Neural cell (in vitro differentiated cells): ENCODE measurements around the gene MYADML2. TPM values are rescaled to one million over a fixed set of nuclear protein-coding genes. Genes with fewer than 3 reads are reported as not detected.

Source experiments
- H2AFZ ChIP-seq: fragments of 200-600, 300-800 bp; sonication (generic), shearing (Covaris generic); 2 replicates; pipeline ENCODE4 v1.6.0; 2014; ENCODE audit warnings: low read depth, mild to moderate bottlenecking, antibody characterized with exemption, low read length, moderate library complexity
- H3F3A ChIP-seq: fragments of 200-600 bp; shearing (Covaris generic); 2 replicates; pipeline ENCODE4 v1.6.1; 2016; ENCODE audit warnings: mild to moderate bottlenecking, moderate library complexity, mixed read lengths, antibody characterized with exemption, low read length; ENCODE audit not compliant: insufficient read depth, poor library complexity, severe bottlenecking
- H3K27ac ChIP-seq: fragments of 200-600, 300-800 bp; sonication (generic), shearing (Covaris generic); 2 replicates; pipeline ENCODE4 v1.5.1; 2014; ENCODE audit warnings: mild to moderate bottlenecking, low read length, moderate library complexity
- H3K27me3 ChIP-seq: fragments of 300-800, 200-600 bp; sonication (generic), shearing (Covaris generic); 2 replicates; pipeline ENCODE4 v1.6.0; 2014; ENCODE audit warnings: mild to moderate bottlenecking, low read depth, low read length, moderate library complexity; ENCODE audit not compliant: insufficient read depth
- H3K36me3 ChIP-seq: fragments of 300-800, 200-600 bp; sonication (generic), shearing (Covaris generic); 2 replicates; pipeline ENCODE4 v1.5.1; 2014; ENCODE audit warnings: mild to moderate bottlenecking, antibody characterized with exemption, low read length, moderate library complexity; ENCODE audit not compliant: insufficient read depth
- H3K4me2 ChIP-seq: fragments of 300-800, 200-600 bp; sonication (generic), shearing (Covaris generic); 2 replicates; pipeline ENCODE4 v1.6.0; 2014; ENCODE audit warnings: mild to moderate bottlenecking, low read length
- H3K4me3 ChIP-seq: fragments of 300-800, 200-600 bp; sonication (generic), shearing (Covaris generic); 2 replicates; pipeline ENCODE4 v1.5.1; 2014; ENCODE audit warnings: mild to moderate bottlenecking, low read length, moderate library complexity
- H3K79me2 ChIP-seq: fragments of 200-600 bp; shearing (Covaris generic); replicated peaks from 2 replicates; pipeline ENCODE4 v1.6.0; 2014; ENCODE audit warnings: mild to moderate bottlenecking, low read length, moderate library complexity; ENCODE audit not compliant: insufficient read depth
- H3K9ac ChIP-seq: fragments of 300-800, 200-600 bp; sonication (generic), shearing (Covaris generic); 2 replicates; pipeline ENCODE4 v1.6.1; 2016; ENCODE audit warnings: mild to moderate bottlenecking, low read length, mixed read lengths
- H3K9me2 ChIP-seq: fragments of 200-600 bp; shearing (Covaris generic); 2 replicates; pipeline ENCODE4 v1.6.1; 2016; ENCODE audit warnings: mild to moderate bottlenecking, low read length, mixed read lengths; ENCODE audit not compliant: insufficient read depth
- H3K9me3 ChIP-seq: fragments of 200-600, 300-800 bp; sonication (generic), shearing (Covaris generic); 2 replicates; pipeline ENCODE4 v1.6.1; 2016; ENCODE audit warnings: mild to moderate bottlenecking, mixed run types, low read length, moderate library complexity, mixed read lengths
- H4K20me1 ChIP-seq: fragments of 200-600 bp; shearing (Covaris generic); 2 replicates; pipeline ENCODE4 v1.6.1; 2016; ENCODE audit warnings: mild to moderate bottlenecking, mixed run types; ENCODE audit not compliant: insufficient read depth
- CTCF ChIP-seq: fragments of 450-650 bp; IDR thresholded peaks from 2 replicates; pipeline ENCODE4 v1.5.1; 2014; ENCODE audit warnings: antibody characterized with exemption, mild to moderate bottlenecking, moderate library complexity; ENCODE audit not compliant: poor library complexity, severe bottlenecking
- EP300 ChIP-seq: fragments of 450-650 bp; conservative IDR thresholded peaks from 2 replicates; pipeline ENCODE4 v1.6.1; 2014; ENCODE audit warnings: antibody characterized with exemption, mild to moderate bottlenecking, moderate library complexity; ENCODE audit not compliant: poor library complexity, severe bottlenecking
- EZH2 ChIP-seq: fragments of 200-600, 300-800 bp; shearing (Covaris generic), sonication (generic); IDR thresholded peaks from 2 replicates; pipeline ENCODE4 v1.6.1; 2014; ENCODE audit warnings: antibody characterized with exemption, low read length, borderline replicate concordance, mild to moderate bottlenecking; ENCODE audit not compliant: insufficient read depth, poor library complexity, severe bottlenecking
- MXI1 ChIP-seq: fragments of 450-650 bp; conservative IDR thresholded peaks from 2 replicates; pipeline ENCODE4 v1.6.1; 2014; ENCODE audit warnings: antibody characterized with exemption, mild to moderate bottlenecking; ENCODE audit not compliant: poor library complexity, severe bottlenecking
- POLR2AphosphoS5 ChIP-seq: IDR thresholded peaks from 2 replicates; pipeline ENCODE4 v1.6.1; 2012
- RAD21 ChIP-seq: fragments of 450-650 bp; conservative IDR thresholded peaks from 2 replicates; pipeline ENCODE4 v1.6.1; 2014; ENCODE audit warnings: antibody characterized with exemption, mild to moderate bottlenecking, moderate library complexity
- REST ChIP-seq: IDR thresholded peaks from 2 replicates; pipeline ENCODE4 v1.6.1; 2012; ENCODE audit warnings: borderline replicate concordance
- SMC3 ChIP-seq: fragments of 450-650 bp; conservative IDR thresholded peaks from 2 replicates; pipeline ENCODE4 v1.6.1; 2014; ENCODE audit warnings: antibody characterized with exemption, mild to moderate bottlenecking, moderate library complexity; ENCODE audit not compliant: poor library complexity
- TAF1 ChIP-seq: IDR thresholded peaks from 2 replicates; pipeline ENCODE4 v1.6.1; 2012; ENCODE audit warnings: low read depth
- polyA plus RNA-seq: library from polyadenylated mRNA; depleted of rRNA; stranded (reverse); fragments of >200 nt; gene quantifications from 2 replicates; pipeline ENCODE4 v1.2.3, GENCODE V29; 2014

MYADML2 gene
- polyA plus RNA-seq, 1 donor from 2014 or later, result 1.1 TPM

- Histone ChIP-seq H3F3A (no peaks in the 10 kb centered on the region), H3K9ac (no peak overlapping the region), H4K20me1 (no peaks in the 10 kb centered on the region), H3K27me3 (peaks cover 19% of the 10 kb centered on the region), H3K79me2 (no peaks in the 10 kb centered on the region), H3K4me2 (no peak overlapping the region), H3K4me3 (no peak overlapping the region), H3K27ac (no peak overlapping the region), H3K36me3 (no peaks in the 10 kb centered on the region), H3K9me3 (no peaks in the 10 kb centered on the region), H3K9me2 (no peaks in the 10 kb centered on the region), H2AFZ (no peak overlapping the region)
- TF ChIP-seq CTCF (no peak), MXI1 (no peak), RAD21 (no peak), EZH2 (no peak), EP300 (no peak), TAF1 (no peak), REST (no peak), POLR2AphosphoS5 (no peak), SMC3 (no peak)
Measured at GRCh38 chr17:81967244-81967532, 20.2 kb upstream of the MYADML2 start.

- Histone ChIP-seq H3K9me2 (no peaks in the 10 kb centered on the region), H3K4me3 (no peak overlapping the region), H3K36me3 (no peaks in the 10 kb centered on the region), H3K27me3 (peaks cover 25% of the 10 kb centered on the region), H3K79me2 (no peaks in the 10 kb centered on the region), H2AFZ (no peak overlapping the region), H3F3A (no peaks in the 10 kb centered on the region), H4K20me1 (no peaks in the 10 kb centered on the region), H3K9ac (no peak overlapping the region), H3K27ac (no peak overlapping the region), H3K4me2 (no peak overlapping the region), H3K9me3 (no peaks in the 10 kb centered on the region)
- no peak for TF ChIP-seq RAD21
- TF ChIP-seq MXI1, result no peak
- no peak for TF ChIP-seq TAF1
- no peak for TF ChIP-seq CTCF
- TF ChIP-seq POLR2AphosphoS5, result no peak
- no peak for TF ChIP-seq SMC3
- no peak for TF ChIP-seq REST
- no peak for TF ChIP-seq EP300
- TF ChIP-seq EZH2, result no peak
Measured at GRCh38 chr17:81966343-81967243, 19.6 kb upstream of the MYADML2 start.
